GM23338 (cell line): ENCODE measurements around the gene ZNF763. TPM values are rescaled to one million over a fixed set of nuclear protein-coding genes. Genes with fewer than 3 reads are reported as not detected.

Experiments used
- ATAC-seq: fragments of 200-7000 bp; cut with Tn5 transposase; 3 replicates; pipeline ENCODE4 v1.9.1; 2020
- DNase-seq: peaks from one replicate; pipeline ENCODE4 v3.0.0-alpha.2; 2015; ENCODE audit warnings: low spot score
- H2AFZ ChIP-seq: fragments of 200-600 bp; sonication (generic); 2 replicates; pipeline ENCODE4 v1.8.0; 2016; ENCODE audit warnings: antibody characterized with exemption, mild to moderate bottlenecking, moderate library complexity
- H3F3A ChIP-seq: fragments of 200-600 bp; sonication (generic); replicated peaks from 2 replicates; pipeline ENCODE4 v1.8.0; 2017; ENCODE audit warnings: antibody characterized with exemption, mixed run types, low read depth
- H3K27ac ChIP-seq: fragments of 200-600 bp; sonication (generic); 2 replicates; pipeline ENCODE4 v1.6.1; 2016; ENCODE audit warnings: low read depth
- H3K27me3 ChIP-seq: fragments of 200-600 bp; sonication (generic); 2 replicates; pipeline ENCODE4 v1.8.0; 2016; ENCODE audit warnings: mild to moderate bottlenecking, mixed run types, moderate library complexity; ENCODE audit not compliant: insufficient read depth
- H3K36me3 ChIP-seq: fragments of 200-600 bp; sonication (generic); 2 replicates; pipeline ENCODE4 v1.8.0; 2016; ENCODE audit warnings: mild to moderate bottlenecking; ENCODE audit not compliant: insufficient read depth
- H3K4me1 ChIP-seq: fragments of 200-600 bp; sonication (generic); 2 replicates; pipeline ENCODE4 v1.8.0; 2016; ENCODE audit warnings: mild to moderate bottlenecking, moderate library complexity; ENCODE audit not compliant: insufficient read depth
- H3K4me2 ChIP-seq: fragments of 200-600 bp; sonication (generic); 2 replicates; pipeline ENCODE4 v1.7.1; 2017; ENCODE audit warnings: mixed run types
- H3K4me3 ChIP-seq: fragments of 200-600 bp; sonication (generic); 2 replicates; pipeline ENCODE4 v1.6.1; 2016; ENCODE audit warnings: mixed run types
- H3K79me2 ChIP-seq: fragments of 200-600 bp; sonication (generic); replicated peaks from 2 replicates; pipeline ENCODE4 v1.8.0; 2017; ENCODE audit warnings: mild to moderate bottlenecking; ENCODE audit not compliant: insufficient read depth
- H3K9me2 ChIP-seq: fragments of 200-600 bp; sonication (generic); 2 replicates; pipeline ENCODE4 v1.8.0; 2017; ENCODE audit not compliant: insufficient read depth
- H4K20me1 ChIP-seq: fragments of 200-600 bp; sonication (generic); replicated peaks from 2 replicates; pipeline ENCODE4 v1.8.0; 2017; ENCODE audit warnings: mild to moderate bottlenecking; ENCODE audit not compliant: insufficient read depth
- H3K27ac Mint-ChIP-seq: 2 replicates; pipeline ENCODE4 v1.8.0; 2020; ENCODE audit warnings: inconsistent platforms, mild to moderate bottlenecking, moderate library complexity, mixed read lengths
- H3K27me3 Mint-ChIP-seq: 3 replicates; pipeline ENCODE4 v1.8.0; 2022; ENCODE audit warnings: low read depth, mild to moderate bottlenecking, moderate library complexity, mixed read lengths, inconsistent platforms; ENCODE audit not compliant: insufficient read depth, poor library complexity
- H3K36me3 Mint-ChIP-seq: 3 replicates; pipeline ENCODE4 v1.8.0; 2021; ENCODE audit warnings: low read depth, mild to moderate bottlenecking, inconsistent platforms, moderate library complexity, mixed read lengths
- H3K4me1 Mint-ChIP-seq: 3 replicates; pipeline ENCODE4 v1.8.0; 2020; ENCODE audit warnings: mild to moderate bottlenecking, inconsistent platforms, mixed read lengths
- H3K4me3 Mint-ChIP-seq: 3 replicates; pipeline ENCODE4 v1.8.0; 2021; ENCODE audit warnings: moderate library complexity, mild to moderate bottlenecking, inconsistent platforms, mixed read lengths
- H3K9me3 Mint-ChIP-seq: 3 replicates; pipeline ENCODE4 v1.8.0; 2020; ENCODE audit warnings: moderate library complexity, mild to moderate bottlenecking, inconsistent platforms, mixed read lengths
- EZH2 ChIP-seq: fragments of 200-600 bp; sonication (generic); IDR thresholded peaks from one replicate; pipeline ENCODE4 v1.8.0; 2017; ENCODE audit warnings: antibody characterized with exemption, mild to moderate bottlenecking, low read depth; ENCODE audit not compliant: unreplicated experiment
- EZH2phosphoT487 ChIP-seq: fragments of 200-600 bp; sonication (generic); IDR thresholded peaks from one replicate; pipeline ENCODE4 v1.8.1; 2018; ENCODE audit warnings: antibody characterized with exemption; ENCODE audit not compliant: unreplicated experiment
- JUNB ChIP-seq: IDR thresholded peaks from one replicate; pipeline ENCODE4 v1.6.1; 2016; ENCODE audit warnings: antibody characterized with exemption; ENCODE audit not compliant: unreplicated experiment
- POLR2AphosphoS5 ChIP-seq: IDR thresholded peaks from 2 replicates; pipeline ENCODE4 v1.6.1; 2016; ENCODE audit warnings: antibody characterized with exemption, low read depth
- ZNF114 ChIP-seq: fragments of 250-450 bp; sonication (Bioruptor Pico); IDR thresholded peaks from 2 replicates; pipeline ENCODE4 v1.5.0; 2020; ENCODE audit warnings: mild to moderate bottlenecking, moderate library complexity
- ZNF331 ChIP-seq: fragments of 250-450 bp; sonication (Bioruptor Pico); IDR thresholded peaks from 2 replicates; pipeline ENCODE4 v1.5.0; 2020; ENCODE audit warnings: low read depth, mild to moderate bottlenecking, moderate library complexity
- polyA plus RNA-seq: library from polyadenylated mRNA; unstranded; fragments of >200 nt; fragmentation: Nextera tagmentation; extraction: Ambion mirVana; gene quantifications from 2 replicates; pipeline ENCODE4 v1.2.1, GENCODE V29; 2016
- total RNA-seq: library from RNA; depleted of rRNA; stranded (reverse); fragments of >200 nt; shearing (Covaris generic); gene quantifications from 2 replicates; pipeline ENCODE4 v1.2.3, GENCODE V29; 2014
- TF ChIP-seq, protein P1 (sequence below), 2 experiments: fragments of 200-600 bp in 1 of 2; sonication (generic) in 1 of 2; conservative IDR thresholded peaks; 2 replicates each; pipeline versions ENCODE4 v1.5.1 to v1.6.1; 2016 to 2017; ENCODE audit warnings: antibody characterized with exemption in 2 of 2, low read depth in 2 of 2, mild to moderate bottlenecking in 2 of 2, moderate library complexity in 1 of 2
- TF ChIP-seq, protein P2 (sequence below): IDR thresholded peaks from 2 replicates; pipeline ENCODE4 v1.6.1; 2016; ENCODE audit warnings: antibody characterized with exemption
- TF ChIP-seq, protein P3 (sequence below): IDR thresholded peaks from one replicate; pipeline ENCODE4 v1.6.1; 2018; ENCODE audit warnings: antibody characterized with exemption; ENCODE audit not compliant: unreplicated experiment

Gene ZNF763
- total and polyA plus RNA-seq, 2 experiments from 2014 or later = 0.61 to 0.87 TPM

DNA sequence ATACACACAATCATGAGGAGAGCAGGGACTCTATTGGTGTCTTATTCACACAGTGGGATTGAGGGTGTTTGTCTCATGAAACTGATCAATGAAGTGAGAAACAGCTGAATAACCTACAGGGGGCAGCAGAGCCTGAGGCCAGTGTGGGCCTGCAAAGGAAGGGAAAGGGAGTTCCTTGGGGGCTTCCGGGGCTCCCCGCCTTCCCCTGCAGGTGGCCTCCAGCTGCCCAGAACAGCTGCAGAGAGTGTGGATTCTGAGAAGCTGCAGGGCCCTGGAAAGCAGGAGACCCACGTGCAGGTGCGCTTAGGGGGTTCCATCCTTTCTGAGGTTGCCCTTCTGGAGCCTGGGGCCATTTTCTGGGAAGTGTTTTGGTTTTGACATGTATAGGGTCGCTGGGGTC is 20.1 kb downstream of the ZNF763 start:
- Histone ChIP-seq H3K4me3 (no peak overlapping the region), H3K9me2 (peaks cover 6% of the 10 kb centered on the region; the same call in 1 of the 2 replicates), H3K4me1 (peaks cover 8% of the 10 kb centered on the region), H3K4me2 (peak overlapping the region; percentile 23; the same call in 1 of the 2 replicates), H4K20me1 (peaks cover 10% of the 10 kb centered on the region), H3K27me3 (no peaks in the 10 kb centered on the region), H3K79me2 (peaks cover 16% of the 10 kb centered on the region), H3K27ac (no peak overlapping the region), H3F3A (no peaks in the 10 kb centered on the region), H2AFZ (no peak overlapping the region), H3K36me3 (peaks cover 14% of the 10 kb centered on the region)
- Mint-ChIP-seq H3K27me3 (peaks cover 3% of the 10 kb centered on the region), H3K27ac (no peak overlapping the region), H3K36me3 (peaks cover 22% of the 10 kb centered on the region), H3K4me3 (no peak overlapping the region), H3K9me3 (peaks cover 91% of the 10 kb centered on the region), H3K4me1 (no peaks in the 10 kb centered on the region)
- TF ChIP-seq, protein P1, sequence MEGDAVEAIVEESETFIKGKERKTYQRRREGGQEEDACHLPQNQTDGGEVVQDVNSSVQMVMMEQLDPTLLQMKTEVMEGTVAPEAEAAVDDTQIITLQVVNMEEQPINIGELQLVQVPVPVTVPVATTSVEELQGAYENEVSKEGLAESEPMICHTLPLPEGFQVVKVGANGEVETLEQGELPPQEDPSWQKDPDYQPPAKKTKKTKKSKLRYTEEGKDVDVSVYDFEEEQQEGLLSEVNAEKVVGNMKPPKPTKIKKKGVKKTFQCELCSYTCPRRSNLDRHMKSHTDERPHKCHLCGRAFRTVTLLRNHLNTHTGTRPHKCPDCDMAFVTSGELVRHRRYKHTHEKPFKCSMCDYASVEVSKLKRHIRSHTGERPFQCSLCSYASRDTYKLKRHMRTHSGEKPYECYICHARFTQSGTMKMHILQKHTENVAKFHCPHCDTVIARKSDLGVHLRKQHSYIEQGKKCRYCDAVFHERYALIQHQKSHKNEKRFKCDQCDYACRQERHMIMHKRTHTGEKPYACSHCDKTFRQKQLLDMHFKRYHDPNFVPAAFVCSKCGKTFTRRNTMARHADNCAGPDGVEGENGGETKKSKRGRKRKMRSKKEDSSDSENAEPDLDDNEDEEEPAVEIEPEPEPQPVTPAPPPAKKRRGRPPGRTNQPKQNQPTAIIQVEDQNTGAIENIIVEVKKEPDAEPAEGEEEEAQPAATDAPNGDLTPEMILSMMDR (conservative IDR thresholded peaks at IDR 0.05; ENCODE audit: low read depth in 2 of 2) = peak; percentile 88 to 89
- TF ChIP-seq EZH2 = no peak
- TF ChIP-seq JUNB = no peak
- TF ChIP-seq ZNF331 (CRISPR knock-in tag) = no peak
- TF ChIP-seq EZH2phosphoT487 = no peak
- TF ChIP-seq, protein P2, sequence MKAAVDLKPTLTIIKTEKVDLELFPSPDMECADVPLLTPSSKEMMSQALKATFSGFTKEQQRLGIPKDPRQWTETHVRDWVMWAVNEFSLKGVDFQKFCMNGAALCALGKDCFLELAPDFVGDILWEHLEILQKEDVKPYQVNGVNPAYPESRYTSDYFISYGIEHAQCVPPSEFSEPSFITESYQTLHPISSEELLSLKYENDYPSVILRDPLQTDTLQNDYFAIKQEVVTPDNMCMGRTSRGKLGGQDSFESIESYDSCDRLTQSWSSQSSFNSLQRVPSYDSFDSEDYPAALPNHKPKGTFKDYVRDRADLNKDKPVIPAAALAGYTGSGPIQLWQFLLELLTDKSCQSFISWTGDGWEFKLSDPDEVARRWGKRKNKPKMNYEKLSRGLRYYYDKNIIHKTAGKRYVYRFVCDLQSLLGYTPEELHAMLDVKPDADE = no peak
- TF ChIP-seq, protein P3, sequence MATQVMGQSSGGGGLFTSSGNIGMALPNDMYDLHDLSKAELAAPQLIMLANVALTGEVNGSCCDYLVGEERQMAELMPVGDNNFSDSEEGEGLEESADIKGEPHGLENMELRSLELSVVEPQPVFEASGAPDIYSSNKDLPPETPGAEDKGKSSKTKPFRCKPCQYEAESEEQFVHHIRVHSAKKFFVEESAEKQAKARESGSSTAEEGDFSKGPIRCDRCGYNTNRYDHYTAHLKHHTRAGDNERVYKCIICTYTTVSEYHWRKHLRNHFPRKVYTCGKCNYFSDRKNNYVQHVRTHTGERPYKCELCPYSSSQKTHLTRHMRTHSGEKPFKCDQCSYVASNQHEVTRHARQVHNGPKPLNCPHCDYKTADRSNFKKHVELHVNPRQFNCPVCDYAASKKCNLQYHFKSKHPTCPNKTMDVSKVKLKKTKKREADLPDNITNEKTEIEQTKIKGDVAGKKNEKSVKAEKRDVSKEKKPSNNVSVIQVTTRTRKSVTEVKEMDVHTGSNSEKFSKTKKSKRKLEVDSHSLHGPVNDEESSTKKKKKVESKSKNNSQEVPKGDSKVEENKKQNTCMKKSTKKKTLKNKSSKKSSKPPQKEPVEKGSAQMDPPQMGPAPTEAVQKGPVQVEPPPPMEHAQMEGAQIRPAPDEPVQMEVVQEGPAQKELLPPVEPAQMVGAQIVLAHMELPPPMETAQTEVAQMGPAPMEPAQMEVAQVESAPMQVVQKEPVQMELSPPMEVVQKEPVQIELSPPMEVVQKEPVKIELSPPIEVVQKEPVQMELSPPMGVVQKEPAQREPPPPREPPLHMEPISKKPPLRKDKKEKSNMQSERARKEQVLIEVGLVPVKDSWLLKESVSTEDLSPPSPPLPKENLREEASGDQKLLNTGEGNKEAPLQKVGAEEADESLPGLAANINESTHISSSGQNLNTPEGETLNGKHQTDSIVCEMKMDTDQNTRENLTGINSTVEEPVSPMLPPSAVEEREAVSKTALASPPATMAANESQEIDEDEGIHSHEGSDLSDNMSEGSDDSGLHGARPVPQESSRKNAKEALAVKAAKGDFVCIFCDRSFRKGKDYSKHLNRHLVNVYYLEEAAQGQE = no peak
- ATAC-seq = no peak
- DNase-seq = peak; percentile 94

DNA sequence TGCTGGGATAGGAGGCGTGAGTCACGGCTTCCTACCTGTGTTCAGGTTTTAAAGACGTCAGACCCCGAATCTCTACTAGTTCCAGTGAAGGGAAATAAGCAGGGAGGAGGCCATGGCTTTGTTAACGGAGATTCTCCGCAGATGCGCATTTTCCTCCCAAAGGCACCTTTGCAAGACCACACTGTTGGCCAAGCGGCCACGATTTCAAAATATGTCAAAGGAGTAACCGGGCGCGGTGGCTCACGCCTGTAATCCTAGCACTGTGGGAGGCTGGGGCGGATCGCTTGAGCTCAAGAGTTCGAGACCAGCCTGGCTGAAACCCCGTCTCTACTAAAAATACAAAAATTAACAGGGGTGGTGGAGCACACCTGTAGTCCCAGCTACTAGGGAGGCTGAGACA is 21.9 kb downstream of the ZNF763 start:
- Histone ChIP-seq H3K4me2 (no peak overlapping the region), H3F3A (no peaks in the 10 kb centered on the region), H2AFZ (no peak overlapping the region), H3K9me2 (peaks cover 6% of the 10 kb centered on the region; the same call in 1 of the 2 replicates), H3K27me3 (no peaks in the 10 kb centered on the region), H3K36me3 (peaks cover 6% of the 10 kb centered on the region; the same call in 1 of the 2 replicates), H4K20me1 (peaks cover 24% of the 10 kb centered on the region), H3K4me1 (peaks cover 8% of the 10 kb centered on the region), H3K79me2 (peaks cover 34% of the 10 kb centered on the region), H3K27ac (no peak overlapping the region), H3K4me3 (peak overlapping the region; percentile 96; the same call in 1 of the 2 replicates)
- H3K27me3 Mint-ChIP-seq = peaks cover 3% of the 10 kb centered on the region
- H3K9me3 Mint-ChIP-seq = peaks cover 91% of the 10 kb centered on the region
- H3K4me1 Mint-ChIP-seq = no peaks in the 10 kb centered on the region
- H3K4me3 Mint-ChIP-seq = no peak overlapping the region
- ATAC-seq (no peak), DNase-seq (peak; percentile 30)
- no peak overlapping the region for H3K27ac Mint-ChIP-seq
- peaks cover 24% of the 10 kb centered on the region for H3K36me3 Mint-ChIP-seq
- TF ChIP-seq, protein P2 = no peak
- TF ChIP-seq ZNF114 (CRISPR knock-in tag) (no peak), POLR2AphosphoS5 (no peak), JUNB (no peak)
- TF ChIP-seq, protein P3 = no peak
- TF ChIP-seq, protein P1 (conservative IDR thresholded peaks at IDR 0.05; ENCODE audit: low read depth in 2 of 2) = no peak
